ENCODE measurements around the gene NR1H3.
A peak's percentile ranks its signal among the peaks of the same experiment; 100 is the strongest.
"Not testable (repeated sequence)": the region's sequence is repeated elsewhere in the genome, so short reads cannot be mapped to it uniquely, and the experiment has no call there.

Gene NR1H3

GRCh38 chr11:47257517-47258316 lies at the start of gene NR1H3:
NR1H3 (plus strand) TSS chr11:47257996; CDS start chr11:47259217, 1,221 bp downstream.
- DNase-seq, result no peak

GRCh38 chr11:47208008-47208552 lies 49.7 kb upstream of the NR1H3 start:
- DNase-seq, result not testable (repeated sequence)

- DNase-seq, result no peak
Measured at GRCh38 chr11:47208628-47209027, 49.2 kb upstream of the NR1H3 start.

- no peak for DNase-seq
Measured at GRCh38 chr11:47212938-47213337, 44.9 kb upstream of the NR1H3 start.

DNA sequence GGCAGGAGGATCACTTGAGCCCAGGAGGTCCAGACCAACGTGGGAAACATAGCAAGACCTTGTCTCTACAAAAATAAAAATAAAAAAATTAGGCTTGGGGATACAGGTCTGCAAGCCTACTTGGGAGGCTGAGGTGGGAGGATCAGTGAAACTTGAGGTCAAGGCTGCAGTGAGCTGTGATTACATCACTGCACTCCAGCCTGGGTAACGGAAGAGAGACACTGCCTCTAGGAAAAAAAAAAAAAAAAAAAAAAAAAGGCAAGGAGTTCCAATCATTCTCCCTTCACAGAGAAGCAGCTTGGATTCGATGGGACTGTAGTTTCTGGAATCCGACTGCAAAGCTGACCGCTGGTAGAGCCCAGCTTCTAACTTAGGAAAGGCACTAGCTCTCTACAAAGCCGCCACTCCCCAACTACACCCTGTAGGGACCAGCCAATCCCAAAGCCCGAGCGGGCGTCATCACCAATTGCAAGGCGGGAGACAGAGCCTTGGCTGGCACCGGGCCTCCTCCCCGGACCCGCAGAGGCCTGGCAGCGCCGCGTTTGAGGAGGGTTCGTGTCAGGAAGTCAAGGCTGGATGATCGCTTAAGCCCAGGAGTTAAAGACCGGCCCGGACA lies 43.7 kb upstream of the NR1H3 start:
- peak; percentile 80 for DNase-seq

- no peak for DNase-seq
Measured at GRCh38 chr11:47215366-47215910, 42.4 kb upstream of the NR1H3 start.

DNA sequence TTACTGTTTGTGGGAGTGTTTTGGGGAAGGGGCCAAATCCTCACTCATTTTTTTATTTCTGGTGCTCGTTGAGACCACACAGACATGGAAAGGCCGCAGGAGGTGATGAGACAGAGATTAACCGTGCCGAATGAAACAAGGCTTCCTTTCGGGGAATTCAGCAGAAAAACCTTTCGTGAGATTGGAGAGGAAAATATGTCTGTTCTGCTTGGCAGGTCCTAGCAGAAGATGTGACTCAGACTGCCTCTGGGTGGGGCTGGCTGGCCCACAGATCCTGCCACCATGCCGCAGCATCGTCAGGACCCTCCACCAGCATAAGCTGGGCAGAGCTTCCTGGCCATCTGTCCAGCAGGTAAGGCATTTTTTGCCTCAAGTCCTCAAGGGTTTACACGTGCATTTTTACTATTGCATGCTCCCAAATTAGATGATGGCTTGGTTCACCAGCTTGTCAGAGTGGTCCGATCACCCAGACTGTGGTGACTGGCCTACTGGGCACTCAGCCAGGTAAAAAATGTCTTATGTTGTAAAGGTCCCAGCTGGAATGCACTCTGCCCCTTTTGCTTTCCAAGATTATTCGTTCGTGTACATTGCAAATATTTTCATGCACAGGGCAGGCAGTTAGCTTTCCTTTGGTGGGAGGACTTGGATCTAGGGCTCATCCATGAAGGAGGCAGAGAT lies 41.5 kb upstream of the NR1H3 start:
- DNase-seq, result peak; percentile 64

- DNase-seq, result no peak
Measured at GRCh38 chr11:47220401-47220821, 37.4 kb upstream of the NR1H3 start.

- no peak for DNase-seq
Measured at GRCh38 chr11:47222696-47223095, 35.1 kb upstream of the NR1H3 start.

DNA sequence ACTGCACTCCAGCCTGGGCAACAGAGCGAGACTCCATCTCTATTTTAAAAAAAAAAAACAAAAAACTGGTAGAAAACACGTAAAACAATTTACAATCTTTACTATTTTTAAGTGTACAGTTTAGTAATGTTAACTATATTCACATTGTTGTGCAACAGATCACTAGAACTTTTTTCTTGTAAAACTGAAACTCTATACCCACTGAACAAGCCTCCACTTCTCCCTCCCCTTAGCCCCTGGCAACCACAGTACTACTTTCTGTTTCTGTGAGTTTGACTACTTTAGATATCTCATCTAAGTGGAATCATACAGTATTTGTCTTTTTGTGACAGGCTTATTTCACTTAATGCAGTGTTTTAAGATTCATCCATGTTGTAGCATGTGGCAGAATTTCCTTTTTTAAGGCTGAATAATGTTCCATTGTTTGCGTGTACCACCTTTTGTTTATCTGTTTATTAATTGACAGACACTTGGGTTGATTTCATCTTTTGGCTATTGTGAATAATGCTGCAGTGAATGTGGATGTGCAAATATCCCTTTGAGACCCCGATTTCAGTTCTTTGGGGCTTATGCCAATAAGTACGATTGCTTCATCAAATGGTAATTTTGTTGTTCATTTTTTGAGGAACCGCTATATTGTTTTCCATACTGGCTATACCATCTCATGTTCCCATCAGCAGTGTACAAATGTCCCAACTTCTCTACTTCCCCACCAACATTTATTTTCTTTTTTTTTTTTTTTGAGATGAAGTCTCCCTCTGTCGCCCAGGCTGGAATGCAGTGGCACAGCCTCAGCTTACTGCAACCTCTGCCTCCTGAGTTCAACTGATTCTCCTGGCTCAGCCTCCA lies 32.0 kb upstream of the NR1H3 start:
- DNase-seq, result no peak

- DNase-seq, result no peak
Measured at GRCh38 chr11:47229161-47229560, 28.6 kb upstream of the NR1H3 start.

DNA sequence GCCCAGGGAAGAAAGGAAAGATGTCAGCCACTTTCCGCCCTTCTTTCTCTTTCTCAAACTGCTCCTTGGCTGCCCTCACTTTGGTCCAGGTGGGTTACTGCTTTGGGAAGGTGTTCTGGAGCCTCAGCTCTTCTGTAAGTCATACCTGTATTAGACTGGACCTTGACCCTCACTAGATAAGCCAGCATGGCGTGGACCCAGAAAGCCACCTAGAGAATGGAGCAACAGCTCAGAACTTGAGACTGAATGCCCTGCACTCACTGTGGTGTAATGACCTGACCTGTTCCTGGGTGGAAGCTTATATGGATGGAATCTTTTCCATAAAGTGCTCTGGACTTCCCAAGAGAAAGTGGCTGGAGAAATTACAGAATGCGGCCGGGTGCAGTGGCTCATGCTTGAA lies 24.7 kb upstream of the NR1H3 start:
- no peak for DNase-seq

DNA sequence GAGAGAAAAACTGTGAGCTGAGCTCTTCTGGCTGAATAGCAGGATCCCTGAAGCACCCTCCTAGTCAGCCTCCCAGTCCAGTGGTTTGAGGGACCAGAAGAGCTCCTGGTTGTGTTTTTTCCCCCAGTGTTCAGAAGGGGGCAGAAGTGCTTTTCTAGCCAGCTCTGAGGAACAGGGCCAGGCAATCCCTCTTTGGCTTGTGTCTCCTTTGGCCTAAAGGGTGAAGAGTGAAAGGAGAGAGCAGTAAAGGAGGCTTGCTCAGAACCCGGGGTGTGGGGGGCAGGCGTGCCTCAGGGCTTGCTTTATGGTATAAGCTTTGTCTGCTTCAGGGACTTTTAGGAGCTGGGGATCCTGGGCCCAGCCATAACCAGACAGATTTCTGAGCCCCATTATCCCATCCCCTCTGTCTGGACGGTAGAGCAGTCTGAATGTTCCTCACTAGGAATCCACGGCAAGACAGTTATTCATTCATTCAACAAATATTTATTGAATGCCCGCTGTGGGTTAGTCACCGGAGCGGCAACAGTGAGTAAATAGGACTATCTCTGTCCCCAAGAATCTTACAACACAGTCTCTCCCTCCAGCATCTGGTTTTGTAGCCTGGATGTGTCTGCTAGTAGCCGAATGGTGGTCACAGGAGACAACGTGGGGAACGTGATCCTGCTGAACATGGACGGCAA lies 23.7 kb upstream of the NR1H3 start:
- peak; percentile 44 for DNase-seq

DNA sequence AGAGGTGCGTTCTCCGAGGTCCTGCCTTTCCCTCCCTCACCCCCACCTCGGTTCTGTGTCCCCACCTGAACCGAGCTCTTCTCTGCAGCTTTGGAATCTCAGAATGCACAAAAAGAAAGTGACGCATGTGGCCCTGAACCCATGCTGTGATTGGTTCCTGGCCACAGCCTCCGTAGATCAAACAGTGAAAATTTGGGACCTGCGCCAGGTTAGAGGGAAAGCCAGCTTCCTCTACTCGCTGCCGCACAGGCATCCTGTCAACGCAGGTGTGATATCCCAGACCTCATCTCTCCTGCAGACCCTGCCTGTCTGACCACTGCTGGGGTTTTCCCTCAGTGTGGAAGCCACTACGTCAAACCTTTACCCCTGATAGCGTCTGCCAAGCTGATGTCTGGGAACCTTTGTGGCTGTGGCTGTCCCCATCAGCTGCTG lies 23.1 kb upstream of the NR1H3 start:
- peak; percentile 69 for DNase-seq

- no peak for DNase-seq
Measured at GRCh38 chr11:47235163-47235562, 22.6 kb upstream of the NR1H3 start.

DNA sequence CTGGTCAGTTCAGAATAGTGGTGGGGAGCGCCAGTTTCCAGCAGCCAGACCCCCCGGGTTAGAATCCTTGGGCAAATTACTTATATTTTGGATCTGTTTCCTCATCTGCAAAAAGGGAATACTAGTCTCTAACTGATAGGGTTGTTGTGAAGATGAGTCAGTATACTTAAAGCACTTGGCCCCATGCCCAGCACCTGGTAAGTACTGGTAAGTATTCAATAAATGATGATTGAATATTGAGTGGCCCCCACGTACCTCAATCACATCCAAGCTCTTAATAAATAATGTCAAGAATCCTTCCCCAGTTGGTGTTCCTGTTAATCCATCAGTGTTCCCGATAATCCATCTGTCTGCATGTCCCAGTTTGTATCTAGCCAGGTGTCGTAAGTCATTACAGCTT lies 21.3 kb upstream of the NR1H3 start:
- DNase-seq, result no peak

- DNase-seq, result no peak
Measured at GRCh38 chr11:47239852-47240251, 17.9 kb upstream of the NR1H3 start.

DNA sequence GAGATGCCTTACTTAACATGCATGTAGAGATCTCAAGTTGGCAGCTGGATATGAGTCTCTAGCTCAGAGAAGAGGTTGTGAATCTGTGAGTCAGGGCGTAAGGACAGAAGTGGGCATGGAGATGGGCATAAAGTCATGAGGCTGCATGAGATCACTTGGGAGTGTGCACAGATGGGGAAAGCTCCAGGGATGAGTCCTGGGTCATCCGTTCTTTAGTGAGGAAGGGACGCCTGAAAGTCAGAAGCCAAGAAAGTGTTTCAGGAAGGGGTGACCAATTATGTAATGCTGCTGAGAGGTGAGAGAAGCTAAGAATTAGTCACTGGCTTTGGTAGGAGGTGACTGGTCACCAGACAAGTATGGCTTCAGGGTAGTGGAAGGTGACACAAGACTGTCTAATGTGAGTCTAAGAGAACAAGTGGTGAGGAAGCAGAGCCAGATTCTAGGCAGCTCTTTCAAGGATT lies 15.9 kb upstream of the NR1H3 start:
- no peak for DNase-seq

- no peak for DNase-seq
Measured at GRCh38 chr11:47242596-47243192, 15.1 kb upstream of the NR1H3 start.

- DNase-seq, result no peak
Measured at GRCh38 chr11:47243454-47243853, 14.3 kb upstream of the NR1H3 start.

All from activated T-cell treated with anti-CD3 and anti-CD28 coated beads, Interleukin-2, amount 50 U/mL, for 1 hour (primary cell).